GM21381 (cell line): ENCODE results near the gene VSTM2B.
"Not testable (repeated sequence)": the region's sequence is repeated elsewhere in the genome, so short reads cannot be mapped to it uniquely, and the experiment has no call there.

Experiments
- ATAC-seq: cut with Tn5 transposase; IDR thresholded peaks from one replicate; pipeline ENCODE4 v1.9.1; 2021; ENCODE audit warnings: mild to moderate bottlenecking, moderate library complexity; ENCODE audit not compliant: unreplicated experiment

The VSTM2B gene

DNA sequence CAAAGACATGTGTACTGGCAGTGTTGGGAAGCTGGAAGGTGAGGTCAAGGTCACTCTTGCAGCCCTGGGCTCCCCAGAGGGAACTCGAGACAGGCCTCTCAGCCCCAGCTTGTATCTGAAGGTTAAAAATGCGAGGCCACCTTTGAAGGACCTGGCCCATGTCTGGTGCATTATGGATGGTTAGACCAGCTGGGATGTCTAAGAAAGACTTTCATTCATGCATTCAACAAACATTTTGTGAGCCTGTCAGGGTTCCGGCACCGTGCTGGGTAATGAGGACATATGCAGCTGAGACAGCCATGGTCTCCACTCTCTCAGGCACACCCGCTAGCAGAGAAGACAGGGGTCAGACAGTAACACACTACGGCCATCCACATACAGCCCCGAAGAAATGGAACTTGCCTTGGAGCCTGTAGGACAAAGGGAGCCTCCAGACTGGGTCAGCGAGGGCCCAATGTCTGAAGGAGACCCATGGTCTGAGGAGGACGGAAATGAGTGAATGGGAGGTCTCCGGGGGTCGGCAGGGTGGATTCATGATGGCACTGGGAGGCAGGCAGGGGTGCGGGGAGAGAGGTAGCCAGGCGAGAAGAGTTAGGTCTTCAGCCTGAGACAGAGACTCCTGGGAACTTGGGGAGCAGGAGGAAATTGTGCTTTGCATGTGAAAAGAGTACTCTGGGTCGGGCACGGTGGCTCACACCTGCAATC is 19.0 kb downstream of the VSTM2B start:
- no peak for ATAC-seq

- ATAC-seq: not testable (repeated sequence)
Observed at GRCh38 chr19:29545447-29545846, 19.7 kb downstream of the VSTM2B start.

- no peak for ATAC-seq
Observed at GRCh38 chr19:29545866-29546582, 20.2 kb downstream of the VSTM2B start.

- no peak for ATAC-seq
Observed at GRCh38 chr19:29546583-29547190, 20.9 kb downstream of the VSTM2B start.

- ATAC-seq: no peak
Observed at GRCh38 chr19:29547361-29547960, 21.7 kb downstream of the VSTM2B start.

DNA sequence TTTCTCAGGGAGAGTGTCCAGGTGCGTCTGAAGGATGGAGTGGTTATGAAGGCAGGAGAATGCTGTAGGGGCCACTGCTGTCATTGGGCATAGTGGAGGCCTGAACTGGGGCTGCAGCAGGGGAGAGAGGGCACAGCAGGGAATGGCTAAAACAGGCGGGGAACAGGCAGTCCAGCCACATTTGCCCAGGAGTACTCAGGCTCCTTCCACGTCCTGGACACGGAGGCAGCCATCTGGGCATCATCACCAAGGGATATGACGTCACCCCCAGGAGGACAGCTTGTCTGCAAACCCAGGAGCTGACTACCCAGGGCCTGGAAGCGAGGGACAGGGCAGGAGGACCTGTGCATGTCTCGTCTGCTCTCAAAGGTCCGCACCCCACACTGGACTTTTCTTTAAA is 22.2 kb downstream of the VSTM2B start:
- no peak for ATAC-seq

GRCh38 chr19:29548483-29549085 is 22.8 kb downstream of the VSTM2B start:
- ATAC-seq: no peak

DNA sequence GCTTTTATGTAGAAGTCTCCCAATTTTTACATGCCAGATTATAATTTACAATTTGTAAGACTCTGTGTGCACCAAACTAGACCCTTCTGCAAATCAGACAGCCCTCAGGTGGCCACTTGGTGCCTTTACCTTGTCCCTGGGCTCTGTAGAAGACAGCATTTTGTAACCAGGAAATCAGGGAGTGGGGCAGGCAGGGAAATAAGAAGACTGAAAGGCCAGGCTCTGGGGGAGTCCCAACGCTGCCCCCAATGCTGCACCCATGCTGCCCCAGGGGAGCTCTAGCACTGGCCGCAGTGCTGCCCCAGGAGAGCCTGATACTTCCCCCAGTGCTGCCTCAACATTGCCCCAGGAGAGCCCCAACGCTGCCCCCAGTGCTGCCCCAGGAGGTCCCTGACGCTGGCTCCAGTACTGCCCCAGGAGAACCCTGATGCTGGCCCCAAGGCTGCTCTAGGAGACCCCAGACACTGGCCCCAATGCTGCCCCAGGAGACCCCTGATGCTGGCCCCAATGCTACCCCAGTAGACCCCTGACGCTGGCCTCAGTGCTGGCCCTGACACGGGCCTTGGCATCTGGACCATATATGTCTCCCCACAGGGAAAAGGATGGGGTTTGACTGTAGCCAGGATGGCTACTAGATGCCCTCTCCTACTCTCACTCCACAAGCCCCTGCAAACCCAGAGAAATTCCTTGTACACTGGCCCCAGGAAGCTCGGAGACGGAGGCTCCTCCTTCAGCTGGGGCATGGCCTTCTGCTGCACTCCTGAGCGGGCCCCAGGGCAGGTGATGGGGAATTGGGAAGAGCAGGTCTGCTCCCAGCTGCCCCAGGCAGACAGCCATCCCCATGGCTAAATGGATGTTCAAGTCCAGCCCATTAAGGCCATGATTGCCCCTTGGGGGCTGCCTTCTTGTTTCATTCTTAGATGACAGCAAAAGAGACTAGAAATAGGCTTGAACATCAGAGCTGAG is 23.6 kb downstream of the VSTM2B start:
- ATAC-seq: no peak

DNA sequence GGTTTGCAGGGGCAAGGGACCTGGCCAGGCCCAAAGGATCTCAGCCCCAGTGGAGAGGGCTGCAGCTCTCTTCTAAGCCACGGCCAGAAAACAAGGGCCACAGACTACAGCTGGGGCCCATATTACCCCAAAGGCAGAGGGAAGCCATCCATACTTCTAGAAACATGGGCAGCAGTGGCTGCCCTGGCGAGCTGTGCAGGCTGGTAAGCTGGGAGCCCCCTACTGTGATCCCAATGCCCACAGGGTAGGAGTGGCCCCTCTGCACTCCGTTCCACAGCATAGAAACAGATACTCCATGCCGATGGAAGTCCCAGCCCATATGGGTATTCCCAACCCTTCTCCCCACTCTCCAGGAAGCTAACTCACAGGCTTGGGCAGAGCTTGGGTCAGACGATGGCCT is 25.1 kb downstream of the VSTM2B start:
- ATAC-seq: no peak

DNA sequence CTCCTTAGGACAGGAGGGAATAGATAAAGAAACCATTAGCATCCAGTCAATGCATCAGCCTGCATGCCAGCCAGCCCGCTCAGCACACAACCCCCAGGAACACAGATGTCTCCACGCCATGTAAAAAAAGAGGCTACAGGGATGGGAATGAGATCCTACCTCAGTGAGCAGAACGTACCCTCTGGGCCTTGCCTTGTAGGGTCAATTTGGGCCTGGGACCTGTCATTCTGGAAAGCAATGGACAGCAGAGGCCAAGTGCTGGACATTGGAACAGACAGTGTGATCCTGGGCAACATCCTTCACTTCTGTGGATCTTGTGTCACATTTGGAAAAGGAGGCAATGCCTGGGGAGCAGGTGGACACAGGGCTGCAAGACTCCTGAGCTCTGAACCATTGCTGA is 26.0 kb downstream of the VSTM2B start:
- ATAC-seq: no peak

DNA sequence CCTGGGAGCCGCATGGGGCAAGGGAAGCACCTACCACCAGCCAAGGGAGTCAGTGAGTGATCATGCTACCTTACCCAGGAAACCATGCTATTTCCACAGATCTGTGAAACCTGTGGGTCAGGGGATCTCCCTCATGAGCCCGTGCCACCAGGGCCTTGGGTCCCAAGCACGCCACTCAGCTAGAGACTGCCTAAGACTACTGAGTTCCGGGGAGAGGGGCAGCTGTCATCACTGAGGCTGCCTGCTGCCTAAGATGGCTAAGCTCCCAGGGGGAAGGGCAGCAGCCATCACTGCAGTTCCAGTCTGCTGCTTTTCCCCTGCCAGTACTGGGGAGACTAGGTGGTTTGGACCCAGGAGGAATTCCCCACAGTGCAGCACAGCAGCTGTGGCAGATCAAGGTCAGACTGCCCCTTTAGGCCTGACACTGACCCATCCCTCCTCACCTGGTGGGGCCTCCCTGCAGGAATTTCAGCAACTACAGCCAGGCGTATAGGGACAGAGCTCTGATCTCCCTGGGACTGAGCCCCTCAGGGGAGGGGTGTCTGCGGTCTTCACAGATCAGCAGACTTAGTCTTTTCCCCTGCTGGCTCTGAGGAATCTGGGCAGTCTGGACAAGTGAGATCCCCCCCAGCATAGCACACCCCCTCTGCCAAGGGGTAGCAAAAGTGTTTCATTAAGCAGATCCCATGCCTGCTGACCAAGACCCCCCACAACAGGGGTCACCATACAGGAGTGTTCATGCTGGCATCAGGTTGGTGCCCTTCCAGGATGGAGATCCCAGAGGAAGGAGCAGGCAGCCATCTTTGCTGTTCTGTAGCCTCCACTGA is 26.9 kb downstream of the VSTM2B start:
- ATAC-seq: no peak

GRCh38 chr19:29554149-29554548 is 28.4 kb downstream of the VSTM2B start:
- ATAC-seq: no peak

GRCh38 chr19:29559110-29559509 is 33.3 kb downstream of the VSTM2B start:
- not testable (repeated sequence) for ATAC-seq

DNA sequence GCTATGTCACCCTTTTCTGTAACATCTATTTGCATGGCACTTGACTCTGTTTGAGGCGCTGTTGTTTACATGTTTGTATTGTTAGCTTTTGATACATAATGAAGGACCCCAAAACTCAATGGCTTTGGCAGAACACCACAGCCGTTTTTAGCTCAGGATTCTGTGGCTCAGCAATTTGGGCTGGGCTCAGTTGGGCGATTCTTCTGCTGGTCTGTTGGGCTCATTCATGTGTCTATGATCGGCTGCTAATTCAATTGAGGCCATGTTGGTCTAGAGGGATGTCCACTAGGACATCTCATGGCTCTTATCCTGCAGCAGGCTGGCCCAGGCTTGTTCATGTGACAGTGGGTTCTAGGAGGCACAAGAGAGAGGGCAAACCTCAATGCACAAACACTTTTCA is 33.9 kb downstream of the VSTM2B start:
- no peak for ATAC-seq

- ATAC-seq: no peak
Observed at GRCh38 chr19:29560313-29561075, 34.7 kb downstream of the VSTM2B start.

DNA sequence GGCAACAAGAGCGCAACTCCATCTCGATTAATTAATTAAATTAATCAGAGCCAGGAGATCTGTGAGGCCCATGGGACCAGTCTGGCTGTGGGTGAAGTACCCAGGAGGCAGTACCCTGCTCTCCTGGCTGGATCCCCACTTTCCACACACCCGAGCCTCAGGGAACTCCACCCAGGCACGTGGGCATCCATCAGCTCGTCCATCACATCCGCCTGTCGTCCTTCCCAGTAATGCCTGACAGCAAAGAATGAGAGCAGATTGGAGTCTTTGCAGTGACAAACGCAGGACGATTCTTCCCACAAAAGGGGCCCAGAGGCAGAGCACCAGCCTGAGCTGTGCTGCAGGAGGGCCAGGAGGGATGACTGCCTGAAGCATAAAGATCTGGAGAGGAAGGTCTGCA is 35.8 kb downstream of the VSTM2B start:
- ATAC-seq: no peak

- ATAC-seq: no peak
Observed at GRCh38 chr19:29562299-29563297, 36.8 kb downstream of the VSTM2B start.
